GM21367 (cell line): ENCODE data around the gene SCD.

ENCODE experiments used
- ATAC-seq: cut with Tn5 transposase; IDR thresholded peaks from one replicate; pipeline ENCODE4 v1.9.1; 2021; ENCODE audit not compliant: unreplicated experiment

SCD gene

DNA sequence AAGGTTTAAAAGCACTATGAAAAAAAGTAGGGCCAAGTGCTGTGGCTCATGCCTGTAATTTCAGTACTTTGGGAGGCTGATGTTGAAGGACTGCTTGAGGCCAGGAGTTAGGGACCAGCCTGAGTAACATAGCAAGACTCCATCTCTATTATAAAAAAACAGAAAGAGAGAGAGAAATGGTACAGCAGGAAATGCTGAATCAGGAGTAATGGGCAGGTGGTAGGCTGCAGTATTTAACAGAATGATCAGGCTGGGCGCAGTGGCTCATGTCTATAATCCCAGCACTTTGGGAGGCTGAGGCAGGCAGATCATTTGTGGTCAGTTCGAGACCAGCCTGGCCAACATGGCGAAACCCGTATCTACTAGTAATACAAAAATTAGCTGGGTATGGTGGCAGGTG, 49.6 kb downstream of the SCD start:
- no peak for ATAC-seq

DNA sequence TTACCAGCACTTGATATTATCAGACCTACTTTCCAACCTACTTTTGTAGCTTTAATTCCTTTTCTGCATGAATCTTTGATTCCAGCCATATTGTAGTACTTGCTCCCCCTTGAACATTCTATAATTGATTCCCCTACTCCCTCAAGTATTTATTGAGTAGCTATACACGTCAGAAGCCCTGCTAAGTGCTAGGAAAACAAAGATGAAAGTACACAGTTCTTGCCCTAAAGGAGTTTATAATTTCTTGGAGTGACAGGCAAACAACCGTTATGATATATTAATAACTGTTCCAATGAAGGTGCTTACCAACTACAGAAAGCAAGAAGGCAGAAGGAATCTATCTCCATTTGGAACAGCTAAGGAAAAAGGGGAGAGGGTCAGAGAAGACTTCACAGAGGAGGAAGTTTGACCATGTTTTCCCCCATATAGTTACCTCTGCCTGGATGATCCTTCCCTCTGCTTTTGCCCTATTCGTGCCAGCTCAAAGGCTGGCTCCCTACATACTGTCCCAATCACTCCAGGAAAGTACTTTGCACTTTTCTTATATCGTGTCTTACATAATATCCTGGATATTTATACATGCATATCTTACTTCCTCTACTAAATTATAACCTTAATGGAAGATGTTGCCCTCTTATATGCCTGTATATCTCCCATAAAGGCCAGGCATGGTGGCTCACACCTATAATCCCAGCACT, 54.7 kb downstream of the SCD start:
- no peak for ATAC-seq

DNA sequence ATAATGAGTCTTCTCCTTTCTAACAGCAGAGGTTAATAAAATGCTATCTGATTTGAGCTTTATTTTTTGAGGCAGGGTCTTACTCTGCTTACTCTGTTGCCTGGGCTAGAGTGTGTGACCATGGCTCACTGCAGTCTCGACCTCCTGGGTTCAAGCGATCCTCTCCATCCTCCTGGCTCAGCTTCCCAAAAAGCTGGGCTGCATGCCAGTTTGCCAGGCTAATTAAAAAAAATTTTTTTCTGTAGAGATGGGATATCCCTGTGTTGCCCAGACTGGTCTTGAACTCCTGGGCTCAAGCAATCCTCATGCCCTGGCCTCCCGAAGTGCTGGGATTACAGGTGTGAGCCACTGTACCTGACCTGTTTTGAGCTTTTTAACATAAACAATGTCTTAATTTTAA, 56.7 kb downstream of the SCD start:
- ATAC-seq: no peak

DNA sequence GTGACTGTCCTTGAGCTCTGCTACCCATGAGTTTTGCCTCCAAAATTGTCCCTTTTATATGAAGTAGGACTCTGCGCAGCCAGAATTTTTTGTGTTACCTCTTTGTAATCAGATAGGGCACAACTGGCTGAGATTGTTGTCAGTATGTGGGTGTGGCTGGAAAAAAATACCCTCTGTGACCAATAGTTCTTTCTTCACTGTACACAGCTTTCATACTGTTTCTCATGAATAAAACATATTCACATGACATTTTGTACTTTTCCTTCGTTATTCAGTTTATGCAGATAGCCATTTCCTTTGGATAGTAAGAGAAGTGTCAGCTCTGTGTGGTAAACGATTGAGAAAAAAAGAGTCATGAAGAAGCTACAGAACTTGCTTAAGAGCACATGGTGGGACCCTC, 66.1 kb downstream of the SCD start:
- no peak for ATAC-seq
